Stimulated activated CD4-positive, alpha-beta T cell treated with anti-CD3 and anti-CD28 coated beads, Interleukin-2, amount 100 ng/mL, for 48 hours (primary cell): Measurements from ENCODE around the gene SLC30A3.
A peak's percentile ranks its signal among the peaks of the same experiment; 100 is the strongest.

Experiments used
- DNase-seq, 2 donors: peaks; one replicate each; pipeline ENCODE4 v3.0.0-alpha.2; 2020

The SLC30A3 gene

DNA sequence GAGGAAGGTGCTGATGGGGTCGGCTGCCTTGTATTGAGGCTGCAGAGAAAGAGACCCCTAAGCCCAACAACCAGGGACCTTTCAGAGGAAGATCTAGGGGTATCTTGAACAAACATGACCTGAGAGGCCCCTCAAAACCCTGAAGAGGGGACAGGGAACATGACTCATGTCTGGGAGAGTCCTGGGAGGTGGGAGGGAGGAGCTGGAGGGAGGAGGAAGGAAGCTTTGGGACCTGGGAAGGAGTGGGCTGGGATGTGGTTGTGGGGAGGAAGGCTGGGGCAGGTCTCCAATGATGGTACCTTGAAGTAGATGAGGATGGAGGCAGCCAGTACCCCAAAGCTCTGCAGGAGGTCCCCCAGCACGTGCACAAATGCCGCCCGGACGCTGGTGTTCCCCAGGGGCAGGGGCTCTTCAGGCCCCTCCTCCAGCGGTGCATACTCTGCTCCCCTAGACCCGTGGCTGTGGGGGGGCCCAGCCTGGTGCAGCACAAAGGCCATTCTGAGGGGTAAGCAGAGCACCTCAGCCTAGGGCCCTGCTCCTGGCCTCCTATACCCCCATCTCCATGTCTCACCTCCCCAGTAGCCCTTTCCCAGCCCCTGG is 5.9 kb downstream of the SLC30A3 start:
- no peak for DNase-seq

- DNase-seq = no peak
Observed at GRCh38 chr2:27255660-27256059, 7.2 kb downstream of the SLC30A3 start.

DNA sequence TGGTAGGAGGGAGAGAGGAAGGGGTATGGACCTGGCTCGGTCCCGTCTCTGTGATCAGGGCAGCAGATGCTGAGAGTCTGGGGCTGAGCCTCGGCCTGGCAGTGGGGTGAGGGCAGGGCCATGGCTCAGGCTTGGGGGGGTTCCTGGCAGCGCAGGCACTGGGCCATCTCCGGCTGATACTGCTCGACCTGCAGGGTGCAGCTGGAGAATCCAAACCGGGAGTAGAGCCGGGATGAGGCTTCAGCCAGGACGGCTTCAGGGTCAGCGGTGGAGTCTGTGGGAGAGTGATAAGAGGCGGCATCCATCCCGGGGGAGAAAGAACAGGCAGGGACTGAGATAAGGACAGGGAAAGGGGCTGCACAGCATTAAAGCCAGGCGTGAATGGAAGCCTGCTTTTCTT is 7.7 kb downstream of the SLC30A3 start:
- DNase-seq = no peak

- no peak for DNase-seq
Observed at GRCh38 chr2:27251766-27252165, 11.1 kb downstream of the SLC30A3 start.

DNA sequence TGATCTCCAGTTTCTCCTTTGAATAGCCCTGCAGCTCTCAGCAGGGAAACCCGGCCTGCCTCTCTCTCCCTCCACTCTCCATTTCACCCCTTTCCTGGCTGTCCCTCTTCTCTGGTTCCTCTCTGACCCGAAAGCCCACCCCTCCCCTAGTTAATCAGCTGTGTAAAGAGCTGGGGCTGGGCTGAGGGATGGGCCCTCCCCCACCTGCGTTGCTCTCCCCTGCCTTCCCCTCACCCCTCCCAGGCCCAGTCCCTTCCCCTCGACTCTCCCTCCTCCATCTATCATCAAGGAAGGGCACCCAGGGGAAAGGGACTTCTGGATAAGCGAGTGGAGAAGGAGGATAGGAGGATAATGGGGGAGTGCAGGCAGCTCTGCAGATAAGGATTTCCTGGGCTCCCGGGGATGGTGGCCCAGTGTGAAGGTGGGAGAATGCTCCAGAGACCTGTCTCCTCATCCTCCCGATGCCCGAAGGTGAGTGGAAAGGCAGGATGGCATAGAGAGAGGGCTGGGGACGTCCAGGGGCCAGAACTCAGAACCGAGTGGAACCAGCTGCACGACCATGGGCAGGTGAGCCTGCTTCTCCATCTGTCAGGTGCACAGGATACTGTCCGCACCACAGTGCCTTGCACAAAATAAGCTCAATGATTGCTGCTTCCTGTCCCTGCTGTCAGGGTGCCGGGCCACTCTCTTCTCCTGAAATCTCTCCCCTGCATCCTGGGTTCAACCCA is 12.0 kb downstream of the SLC30A3 start:
- DNase-seq = no peak

DNA sequence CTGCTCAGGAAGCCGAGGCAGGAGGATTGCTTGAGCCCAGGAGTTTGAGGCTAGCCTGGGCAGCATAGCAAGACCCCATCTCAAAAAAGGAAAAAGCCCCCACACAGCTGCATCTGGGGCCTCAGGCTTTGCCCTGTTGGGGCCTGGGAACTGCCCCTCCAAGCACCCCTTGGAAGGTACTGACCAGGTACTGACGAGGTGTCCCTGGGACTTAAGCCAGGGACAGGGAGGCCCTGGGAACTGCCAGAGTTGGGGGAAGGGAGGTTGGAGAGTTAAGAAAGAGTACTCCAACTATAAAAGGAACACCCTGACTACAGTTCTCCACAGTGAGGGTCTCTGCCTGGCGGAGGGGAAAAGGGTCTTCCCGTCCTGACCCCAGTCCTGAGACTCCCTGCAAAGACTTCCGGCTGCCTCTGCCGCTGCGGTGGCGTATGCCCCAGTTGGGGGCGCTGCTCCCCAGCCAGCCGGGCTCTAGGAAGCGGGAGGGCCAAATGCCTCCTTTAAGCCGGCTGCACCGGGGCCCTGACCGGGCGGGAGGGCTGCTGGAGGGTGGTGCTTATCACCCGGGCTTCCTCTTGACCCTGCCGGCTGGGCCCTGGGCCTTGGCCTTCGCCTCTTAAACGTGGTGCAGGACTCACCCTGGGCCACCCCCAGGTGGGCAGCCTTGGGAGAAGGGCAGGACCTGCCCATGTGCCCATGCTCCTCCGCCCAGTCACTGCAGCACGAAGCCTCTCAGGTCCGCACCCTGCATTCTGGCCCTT is 12.8 kb downstream of the SLC30A3 start:
- DNase-seq = peak; percentile 58 to 64

DNA sequence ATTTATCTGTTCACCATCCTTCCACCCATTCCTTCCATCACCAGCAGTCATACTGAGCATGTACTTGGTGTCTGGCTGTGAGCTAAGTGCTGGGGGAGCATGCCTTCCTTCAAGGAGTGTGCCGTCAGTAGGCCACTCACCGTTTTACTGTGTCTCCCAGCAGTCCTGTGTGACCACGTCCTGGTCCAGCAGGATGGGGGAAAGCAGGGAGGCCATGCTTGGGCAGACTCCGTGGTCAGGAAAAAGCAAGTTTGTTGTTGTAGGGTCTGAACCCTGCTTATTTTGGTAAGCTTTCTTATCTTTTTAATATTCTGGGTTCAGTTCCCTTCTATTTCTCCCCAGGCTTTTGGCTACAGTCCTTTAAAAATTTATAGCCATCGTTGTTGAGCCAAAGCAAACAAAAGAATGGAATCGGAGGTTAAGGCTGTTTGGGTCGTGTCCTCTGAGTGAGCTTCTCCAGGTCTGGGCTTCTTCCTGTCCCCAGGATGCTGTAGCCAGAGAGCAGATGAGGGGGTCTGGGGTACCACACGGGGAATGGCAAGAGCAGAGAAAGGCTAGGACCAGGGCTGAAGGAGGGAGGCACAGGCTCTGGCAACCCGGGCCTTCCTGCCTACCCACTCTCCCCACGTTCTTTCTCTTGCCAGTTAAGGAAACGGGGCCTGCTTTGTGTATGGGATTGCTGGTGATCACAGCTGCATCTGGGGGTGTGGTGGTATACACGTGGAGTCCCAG is 13.5 kb downstream of the SLC30A3 start:
- no peak for DNase-seq

- DNase-seq = no peak
Observed at GRCh38 chr2:27247893-27248292, 15.0 kb downstream of the SLC30A3 start.

DNA sequence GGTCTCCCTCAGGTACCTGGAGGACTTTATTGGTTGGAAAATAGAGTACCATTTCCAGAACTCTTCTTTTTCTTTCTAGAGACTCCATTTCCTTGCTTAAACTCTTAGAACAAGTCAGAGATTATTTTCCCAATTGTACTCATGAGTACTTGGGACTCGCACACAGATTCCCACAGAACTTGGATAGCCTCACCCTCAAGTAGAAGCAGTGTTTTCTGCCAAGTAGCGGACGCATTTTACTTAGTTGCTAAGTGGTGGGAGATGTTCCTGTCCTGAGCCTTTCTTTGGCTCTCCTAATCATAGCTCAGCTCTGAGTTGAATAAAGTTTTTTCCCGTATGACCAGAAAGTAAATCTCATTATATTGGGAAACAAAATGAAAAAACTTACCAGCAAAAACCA is 17.2 kb downstream of the SLC30A3 start:
- no peak for DNase-seq

GRCh38 chr2:27245116-27245515 is 17.7 kb downstream of the SLC30A3 start:
- no peak for DNase-seq

DNA sequence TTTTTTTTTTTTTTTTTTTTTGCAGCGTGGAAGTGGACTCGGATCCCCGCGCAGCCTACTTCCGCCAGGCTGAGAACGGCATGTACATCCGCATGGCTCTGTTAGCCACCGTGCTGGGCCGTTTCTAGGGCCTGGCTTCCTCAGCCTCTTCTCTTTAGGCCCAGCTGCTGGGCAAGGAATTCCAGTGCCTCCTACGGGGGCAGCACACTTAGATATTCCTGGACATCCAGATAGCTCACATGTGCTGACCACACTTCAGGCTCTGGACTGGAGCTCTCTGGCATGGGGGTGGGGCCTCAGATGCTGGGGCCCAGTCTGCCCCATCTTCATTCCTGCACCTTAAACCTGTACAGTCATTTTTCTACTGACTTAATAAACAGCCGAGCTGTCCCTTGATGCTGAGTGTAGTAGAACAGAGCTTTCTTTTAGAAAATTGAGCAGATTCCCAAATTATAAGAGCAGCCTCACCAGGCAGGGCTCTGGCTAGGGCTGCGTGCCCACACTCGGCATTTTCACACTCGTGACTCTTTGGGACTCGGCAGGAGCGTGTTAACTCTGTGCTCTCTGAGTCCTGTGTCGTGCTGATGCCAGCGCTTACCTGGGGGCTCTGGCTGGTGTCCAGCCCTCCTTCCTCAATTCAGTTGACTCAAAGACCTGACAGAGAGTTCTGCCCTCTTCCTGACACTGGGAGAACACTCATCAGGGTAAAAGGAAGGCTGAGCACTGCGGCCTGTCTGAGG is 19.3 kb downstream of the SLC30A3 start:
- no peak for DNase-seq

GRCh38 chr2:27242614-27242951 is 20.3 kb downstream of the SLC30A3 start:
- DNase-seq = no peak

GRCh38 chr2:27241761-27242613 is 20.9 kb downstream of the SLC30A3 start:
- no peak for DNase-seq

GRCh38 chr2:27240406-27240805 is 22.4 kb downstream of the SLC30A3 start:
- DNase-seq = no peak

DNA sequence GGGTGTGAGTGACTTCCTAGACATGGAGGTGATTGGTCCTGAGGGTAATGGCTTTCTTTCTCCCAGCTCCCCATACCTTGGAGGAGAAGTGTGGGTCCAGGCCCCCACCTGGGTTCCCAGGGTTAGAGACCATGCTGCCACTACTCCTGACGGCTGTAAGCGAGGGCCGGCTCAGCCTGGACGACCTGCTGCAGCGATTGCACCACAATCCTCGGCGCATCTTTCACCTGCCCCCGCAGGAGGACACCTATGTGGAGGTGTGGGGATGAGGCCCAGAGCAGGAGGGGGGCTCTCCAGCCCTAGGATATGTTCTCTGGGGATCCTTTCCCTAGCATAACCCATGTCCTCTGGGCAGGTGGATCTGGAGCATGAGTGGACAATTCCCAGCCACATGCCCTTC is 23.9 kb downstream of the SLC30A3 start:
- DNase-seq = no peak

DNA sequence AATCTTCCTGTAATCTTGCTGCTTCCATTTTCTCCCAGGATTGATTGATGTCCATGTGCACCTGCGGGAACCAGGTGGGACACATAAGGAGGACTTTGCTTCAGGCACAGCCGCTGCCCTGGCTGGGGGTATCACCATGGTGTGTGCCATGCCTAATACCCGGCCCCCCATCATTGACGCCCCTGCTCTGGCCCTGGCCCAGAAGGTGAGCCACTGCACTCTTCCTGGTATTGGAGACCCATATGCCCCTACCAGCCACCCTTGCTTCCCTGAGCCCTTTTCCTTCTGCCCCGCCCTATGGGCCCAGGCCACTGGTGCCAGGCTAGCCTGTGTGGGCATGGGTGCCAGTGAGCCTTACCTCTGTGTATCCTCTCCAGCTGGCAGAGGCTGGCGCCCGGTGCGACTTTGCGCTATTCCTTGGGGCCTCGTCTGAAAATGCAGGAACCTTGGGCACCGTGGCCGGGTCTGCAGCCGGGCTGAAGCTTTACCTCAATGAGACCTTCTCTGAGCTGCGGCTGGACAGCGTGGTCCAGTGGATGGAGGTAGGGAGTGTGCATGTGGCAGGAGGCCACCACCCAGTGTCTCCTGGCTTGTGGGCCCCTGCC is 25.4 kb downstream of the SLC30A3 start:
- DNase-seq = no peak

DNA sequence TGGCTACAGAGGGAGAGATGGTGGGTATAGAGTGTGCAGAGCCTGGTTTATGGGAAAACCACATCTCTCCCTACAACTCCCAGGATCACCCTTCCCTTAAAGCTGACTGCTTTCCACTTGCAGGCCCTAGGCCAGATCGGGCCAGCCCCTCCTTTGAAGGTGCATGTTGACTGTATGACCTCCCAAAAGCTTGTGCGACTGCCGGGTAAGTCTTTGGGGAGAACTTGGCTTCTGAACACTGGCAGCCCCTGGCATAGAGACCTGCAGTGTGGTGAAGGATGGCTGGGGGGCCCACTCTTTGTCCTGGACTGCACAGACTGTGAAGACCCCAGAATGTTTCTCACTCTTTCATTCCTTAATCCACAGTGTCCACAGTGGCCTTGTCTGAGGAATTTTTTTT is 26.2 kb downstream of the SLC30A3 start:
- DNase-seq = no peak

- no peak for DNase-seq
Observed at GRCh38 chr2:27236136-27236535, 26.7 kb downstream of the SLC30A3 start.

DNA sequence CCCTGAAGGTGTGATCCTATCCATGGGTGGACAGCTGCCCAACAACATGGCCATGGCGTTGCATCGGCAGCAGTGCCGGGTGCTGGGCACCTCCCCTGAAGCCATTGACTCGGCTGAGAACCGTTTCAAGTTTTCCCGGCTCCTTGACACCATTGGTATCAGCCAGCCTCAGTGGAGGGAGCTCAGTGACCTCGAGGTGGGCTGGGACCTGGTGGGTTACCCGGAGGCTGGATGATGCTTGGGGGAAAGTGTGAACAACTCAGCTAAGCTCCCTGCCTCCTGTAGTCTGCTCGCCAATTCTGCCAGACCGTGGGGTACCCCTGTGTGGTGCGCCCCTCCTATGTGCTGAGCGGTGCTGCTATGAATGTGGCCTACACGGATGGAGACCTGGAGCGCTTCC is 29.5 kb downstream of the SLC30A3 start:
- no peak for DNase-seq

GRCh38 chr2:27231921-27232320 is 30.9 kb downstream of the SLC30A3 start:
- DNase-seq = no peak

GRCh38 chr2:27227501-27227900 is 35.3 kb downstream of the SLC30A3 start:
- no peak for DNase-seq
